HepG2 (cell line): ENCODE measurements around the gene WDR93. TPM values are rescaled to one million over a fixed set of nuclear protein-coding genes. Genes with fewer than 3 reads are reported as not detected.

Source experiments
- ATAC-seq: fragments of 200-7000 bp; cut with Tn5 transposase; 3 replicates; pipeline ENCODE4 v1.9.1; 2020; ENCODE audit warnings: mild to moderate bottlenecking, moderate library complexity
- BruUV-seq: library from RNA; stranded (reverse); fragments of 400-500 nt; replicated peaks from 2 replicates; lab custom pipeline; 2021; lab: Mats Ljungman, UMichigan
- CTCF ChIA-PET: fragments of 300-600 bp; formaldehyde crosslinking; extraction: SDS; loops from one replicate; lab custom pipeline; 2021; ENCODE audit warnings: low total read pairs, inconsistent platforms, low intra/inter-chr PET ratio; lab: Yijun Ruan, JAX
- POLR2A ChIA-PET: fragments of 350-600 bp; sonication (Branson Sonifier 250); formaldehyde crosslinking; loops from one replicate; lab custom pipeline; 2020; ENCODE audit warnings: antibody characterized with exemption, inconsistent platforms; lab: Yijun Ruan, JAX
- DNase-seq: peaks from one replicate; pipeline ENCODE4 v3.0.0-alpha.2; 2015; ENCODE audit warnings: low spot score
- FAIRE-seq: peaks from 3 replicates; lab custom pipeline; 2011; peaks lifted over from hg19 to GRCh38; lab: Jason Lieb, UNC
- H2AFZ ChIP-seq: one replicate; pipeline ENCODE4 v1.6.1; 2011; ENCODE audit warnings: low read length, inconsistent platforms
- H3K27ac ChIP-seq: fragments of 300-600 bp; 3 replicates; pipeline ENCODE4 v1.8.0; 2011; ENCODE audit warnings: mixed run types, mild to moderate bottlenecking, mixed read lengths, low read length, inconsistent platforms; ENCODE audit not compliant: insufficient read depth; ENCODE audit errors: extremely low read length
- H3K27me3 ChIP-seq, 2 experiments: fragments of 200-600 bp in 1 of 2; 2 replicates in 1 of 2; 3 replicates in 1 of 2; pipeline versions ENCODE4 v1.6.0 to v1.8.0; 2011; ENCODE audit warnings: low read length in 2 of 2, mild to moderate bottlenecking in 2 of 2, moderate library complexity in 2 of 2, inconsistent platforms in 1 of 2; ENCODE audit not compliant: insufficient read depth in 2 of 2, control insufficient read depth in 1 of 2
- H3K36me3 ChIP-seq, 2 experiments: fragments of 200-600 bp in 1 of 2; replicated peaks in 1 of 2; 2 replicates in 1 of 2; 3 replicates in 1 of 2; pipeline versions ENCODE4 v1.5.1 to v1.8.0; 2011; ENCODE audit warnings: low read length in 2 of 2, inconsistent platforms in 1 of 2; ENCODE audit not compliant: insufficient read depth in 2 of 2, control insufficient read depth in 1 of 2
- H3K4me1 ChIP-seq: 2 replicates; pipeline ENCODE4 v1.5.1; 2012; ENCODE audit warnings: low read length, inconsistent platforms; ENCODE audit not compliant: insufficient read depth
- H3K4me2 ChIP-seq: 2 replicates; pipeline ENCODE4 v1.6.0; 2011; ENCODE audit warnings: low read depth, low read length, inconsistent platforms
- H3K4me3 ChIP-seq, 3 experiments: fragments of 200-600 bp in 1 of 3; sonication (generic), shearing (Covaris generic) in 1 of 3; replicated peaks in 1 of 3; 2 replicates each; pipeline ENCODE4 v1.5.1; 2011 to 2016; ENCODE audit warnings: low read length in 3 of 3, inconsistent platforms in 2 of 3, low read depth in 2 of 3, mild to moderate bottlenecking in 2 of 3, control low read depth in 1 of 3, mixed read lengths in 1 of 3; ENCODE audit not compliant: insufficient read depth in 1 of 3
- H3K79me2 ChIP-seq: one replicate; pipeline ENCODE4 v1.6.1; 2011; ENCODE audit warnings: low read length, inconsistent platforms; ENCODE audit not compliant: insufficient read depth
- H3K9ac ChIP-seq: 2 replicates; pipeline ENCODE4 v1.6.0; 2011; ENCODE audit warnings: mild to moderate bottlenecking, low read depth, low read length, inconsistent platforms; ENCODE audit not compliant: insufficient read depth
- H3K9me3 ChIP-seq: 2 replicates; pipeline ENCODE4 v1.5.1; 2012; ENCODE audit warnings: mild to moderate bottlenecking, low read length
- H4K20me1 ChIP-seq: 2 replicates; pipeline ENCODE4 v1.6.0; 2011; ENCODE audit warnings: inconsistent platforms, mild to moderate bottlenecking, low read length, moderate library complexity; ENCODE audit not compliant: insufficient read depth
- CCAR2 ChIP-seq: fragments of 200-400 bp; formaldehyde crosslinking; optimal IDR thresholded peaks from 2 replicates; pipeline ENCODE3; 2018; ENCODE audit warnings: low read depth, mild to moderate bottlenecking, low read length, moderate library complexity
- CHD2 ChIP-seq: IDR thresholded peaks from 2 replicates; pipeline ENCODE4 v1.6.1; 2011; ENCODE audit warnings: low read depth, low read length, improper control_type of control experiment
- EEA1 ChIP-seq: sonication (generic); formaldehyde crosslinking; IDR thresholded peaks from 2 replicates; pipeline ENCODE4 v1.5.1; 2020; ENCODE audit warnings: mild to moderate bottlenecking, missing genetic modification reagents, borderline replicate concordance
- FOXM1 ChIP-seq: sonication (generic); formaldehyde crosslinking; IDR thresholded peaks from 2 replicates; pipeline ENCODE4 v1.5.0; 2020; ENCODE audit warnings: missing genetic modification reagents
- FUBP1 ChIP-seq: sonication (generic); formaldehyde crosslinking; IDR thresholded peaks from 2 replicates; pipeline ENCODE4 v1.5.1; 2020; ENCODE audit warnings: missing genetic modification reagents, mild to moderate bottlenecking, borderline replicate concordance
- HMGA1 ChIP-seq: sonication (generic); formaldehyde crosslinking; conservative IDR thresholded peaks from 2 replicates; pipeline ENCODE4 v1.4.0; 2020; ENCODE audit warnings: missing genetic modification reagents
- MTERF4 ChIP-seq: sonication (generic); formaldehyde crosslinking; IDR thresholded peaks from 2 replicates; pipeline ENCODE4 v1.8.0; 2023; ENCODE audit warnings: mild to moderate bottlenecking, missing genetic modification reagents
- PBX2 ChIP-seq: IDR thresholded peaks from 2 replicates; pipeline ENCODE4 v1.6.1; 2016; ENCODE audit warnings: control low read depth
- SETDB1 ChIP-seq: sonication (generic); formaldehyde crosslinking; IDR thresholded peaks from 2 replicates; pipeline ENCODE4 v1.5.1; 2020; ENCODE audit warnings: missing genetic modification reagents, mild to moderate bottlenecking, borderline replicate concordance
- SYNCRIP ChIP-seq: fragments of 200-400 bp; formaldehyde crosslinking; IDR thresholded peaks from 2 replicates; pipeline ENCODE4 v1.6.1; 2018; ENCODE audit warnings: mild to moderate bottlenecking, low read depth, low read length; ENCODE audit not compliant: insufficient read depth
- ZFP91 ChIP-seq: sonication (generic); formaldehyde crosslinking; IDR thresholded peaks from 2 replicates; pipeline ENCODE4 v1.9.0; 2022; ENCODE audit warnings: missing genetic modification reagents, mild to moderate bottlenecking, borderline replicate concordance
- ZNF10 ChIP-seq: sonication (generic); formaldehyde crosslinking; IDR thresholded peaks from 2 replicates; pipeline ENCODE4 v1.4.0; 2020; ENCODE audit warnings: mild to moderate bottlenecking, low read depth, missing genetic modification reagents, borderline replicate concordance
- ZNF33A ChIP-seq: sonication (generic); formaldehyde crosslinking; IDR thresholded peaks from 2 replicates; pipeline ENCODE4 v1.5.1; 2020; ENCODE audit warnings: missing genetic modification reagents, mild to moderate bottlenecking, moderate library complexity, borderline replicate concordance
- ZNF543 ChIP-seq: sonication (generic); formaldehyde crosslinking; IDR thresholded peaks from 2 replicates; pipeline ENCODE4 v1.4.0; 2020; ENCODE audit warnings: mild to moderate bottlenecking, missing genetic modification reagents
- WGBS: methylation state at CpG from one replicate; pipeline ENCODE4 v1.1.6; 2017; ENCODE audit warnings: low lambda C conversion rate; 5-methylcytosine and 5-hydroxymethylcytosine counted together
- in situ Hi-C: cut with HindIII; loops from 2 replicates; pipeline ENCODE4 v1.10.0; 2017; ENCODE audit warnings: low pct_unique_long_range_greater_than_20kb; ENCODE audit not compliant: extremely low pct_ligation_motif_present
- intact Hi-C: fragments of 100-400 bp; cut with micrococcal nuclease; formaldehyde crosslinking; loops from one replicate; pipeline ENCODE4 v1.10.0; 2022; ENCODE audit not compliant: unreplicated experiment
- polyA plus RNA-seq, 8 experiments: library from polyadenylated mRNA; depleted of rRNA in 3 of 8; stranded (reverse) in 7 of 8; unstranded in 1 of 8; fragments of >200 nt; fragmentation: Illumina TruSeq in 4 of 8; extraction: Trizol in 4 of 8; gene quantifications; 2 replicates each; pipeline versions ENCODE4 v1.2.1 to v1.2.3, GENCODE V29; 2011 to 2016; ENCODE audit warnings: low read depth in 4 of 8, missing spikeins in 1 of 8, mixed read lengths in 1 of 8; ENCODE audit not compliant: insufficient read depth in 1 of 8
- total RNA-seq, 5 experiments: library from RNA; depleted of rRNA; stranded (reverse); fragments of >200 nt; fragmentation: Illumina TruSeq; extraction: Trizol; gene quantifications; 2 replicates each; pipeline ENCODE4 v1.2.3, GENCODE V29; 2016; ENCODE audit warnings: low read depth in 1 of 5

Gene WDR93
- total and polyA plus RNA-seq, 2 of the 13 experiments (the other 11 are each of a cell fraction or from before 2014, with no cell fraction given): 0.07 TPM; not detected in 1

- BruUV-seq: no TSS peak
Observed at GRCh38 chr15:89652666-89653065, 37.9 kb upstream of the WDR93 start.

More at GRCh38 chr15:89652666-89653065, 37.9 kb upstream of the WDR93 start:
- FAIRE-seq (no peak), ATAC-seq (no peak), DNase-seq (no peak)
- CTCF ChIA-PET: no interaction called here
- no peak for TF ChIP-seq PBX2 (CRISPR knock-in tag)
- TF ChIP-seq FOXM1 (CRISPR knock-in tag): no peak
- TF ChIP-seq CCAR2: no peak
- no peak for TF ChIP-seq ZFP91 (CRISPR knock-in tag)
- no peak for TF ChIP-seq ZNF543 (CRISPR knock-in tag)
- no peak for TF ChIP-seq MTERF4 (CRISPR knock-in tag)
- TF ChIP-seq CHD2: no peak
- no peak for TF ChIP-seq SETDB1 (CRISPR knock-in tag)
- no peak for TF ChIP-seq ZNF33A (CRISPR knock-in tag)
- TF ChIP-seq SYNCRIP: no peak
- no peak for TF ChIP-seq HMGA1
- no peak for TF ChIP-seq ZNF10
- no peak for TF ChIP-seq FUBP1
- TF ChIP-seq EEA1 (CRISPR knock-in tag): no peak
- POLR2A ChIA-PET: no interaction called here
- Histone ChIP-seq H3K27me3 (peaks cover 0 to 2% of the 10 kb centered on the region in 2 experiments; a peak in 1 of 5 replicates), H3K4me2 (no peak overlapping the region), H3K4me1 (peaks cover 31% of the 10 kb centered on the region), H3K9me3 (no peaks in the 10 kb centered on the region), H3K36me3 (no peaks in the 10 kb centered on the region; a peak in 1 of 5 replicates), H3K4me3 (no peak overlapping the region), H3K9ac (no peak overlapping the region), H3K27ac (no peak overlapping the region), H2AFZ (no peak overlapping the region), H3K79me2 (no peaks in the 10 kb centered on the region), H4K20me1 (no peaks in the 10 kb centered on the region)
- in situ Hi-C loops (no loop called here), intact Hi-C loops (no loop called here)
- WGBS: 94% methylated on average over 7 of the region's 16 CpGs
